OCI-LY7 (cell line): Measurements from ENCODE around the gene MSH3. TPM values are rescaled to one million over a fixed set of nuclear protein-coding genes. Genes with fewer than 3 reads are reported as not detected.
A peak's percentile ranks its signal among the peaks of the same experiment; 100 is the strongest.

Experiments
- BruUV-seq: library from RNA; stranded (reverse); fragments of 400-500 nt; replicated peaks from 2 replicates; lab custom pipeline; 2021; lab: Mats Ljungman, UMichigan
- CTCF ChIA-PET: fragments of 300-600 bp; sonication (Branson Sonifier 250); formaldehyde crosslinking; loops from one replicate; lab custom pipeline; 2022; ENCODE audit warnings: antibody characterized with exemption; ENCODE audit not compliant: unreplicated experiment; lab: Charles Lee
- POLR2A ChIA-PET: fragments of 300-600 bp; sonication (Branson Sonifier 250); formaldehyde crosslinking; loops from one replicate; lab custom pipeline; 2022; ENCODE audit warnings: antibody characterized with exemption; lab: Charles Lee
- DNase-seq: peaks from one replicate; pipeline ENCODE4 v3.0.0-alpha.2; 2015; ENCODE audit warnings: low spot score
- H2AFZ ChIP-seq: fragments of 200-600 bp; sonication (generic), shearing (Covaris generic); 2 replicates; pipeline ENCODE4 v1.6.1; 2014; ENCODE audit warnings: mild to moderate bottlenecking, antibody characterized with exemption, low read length, moderate library complexity
- H3K27ac ChIP-seq: fragments of 200-600 bp; sonication (generic); 2 replicates; pipeline ENCODE4 v1.5.1; 2014; ENCODE audit warnings: mixed run types, low read depth, mild to moderate bottlenecking, moderate library complexity, low read length, inconsistent platforms; ENCODE audit not compliant: poor library complexity, severe bottlenecking
- H3K36me3 ChIP-seq: fragments of 200-600 bp; sonication (generic); 2 replicates; pipeline ENCODE4 v1.6.1; 2014; ENCODE audit warnings: mild to moderate bottlenecking, antibody characterized with exemption, low read length, moderate library complexity, mixed read lengths; ENCODE audit not compliant: insufficient read depth
- H3K4me1 ChIP-seq: fragments of 200-600 bp; sonication (generic); 2 replicates; pipeline ENCODE4 v1.5.1; 2014; ENCODE audit warnings: mild to moderate bottlenecking, low read length; ENCODE audit not compliant: insufficient read depth, poor library complexity, severe bottlenecking
- H3K4me2 ChIP-seq: fragments of 200-600 bp; sonication (generic); 2 replicates; pipeline ENCODE4 v1.6.1; 2014; ENCODE audit warnings: mild to moderate bottlenecking, low read length
- H3K4me3 ChIP-seq: fragments of 200-600 bp; sonication (generic); 2 replicates; pipeline ENCODE4 v1.5.1; 2014; ENCODE audit warnings: mild to moderate bottlenecking, low read depth, low read length; ENCODE audit not compliant: poor library complexity, severe bottlenecking
- H3K79me2 ChIP-seq: fragments of 200-600 bp; sonication (generic); 2 replicates; pipeline ENCODE4 v1.6.1; 2016; ENCODE audit warnings: low read depth, mild to moderate bottlenecking, low read length, moderate library complexity, mixed read lengths; ENCODE audit not compliant: insufficient read depth
- H3K9me2 ChIP-seq: fragments of 200-600 bp; sonication (generic); 2 replicates; pipeline ENCODE4 v1.6.1; 2016; ENCODE audit warnings: mild to moderate bottlenecking, low read length, mixed read lengths; ENCODE audit not compliant: insufficient read depth
- H3K9me3 ChIP-seq: fragments of 200-600 bp; sonication (generic); 2 replicates; pipeline ENCODE4 v1.6.1; 2014; ENCODE audit warnings: mild to moderate bottlenecking, mixed run types, low read length, mixed read lengths
- H4K20me1 ChIP-seq: fragments of 200-600 bp; sonication (generic); 2 replicates; pipeline ENCODE4 v1.6.1; 2014; ENCODE audit warnings: mild to moderate bottlenecking, antibody characterized with exemption, low read length, moderate library complexity, mixed read lengths; ENCODE audit not compliant: insufficient read depth
- EZH2phosphoT487 ChIP-seq: fragments of 200-600 bp; sonication (generic); IDR thresholded peaks from 2 replicates; pipeline ENCODE4 v1.6.1; 2018; ENCODE audit warnings: low read depth, borderline replicate concordance, mild to moderate bottlenecking, mixed run types, antibody characterized with exemption, low read length, moderate library complexity, mixed read lengths
- intact Hi-C: fragments of 100-400 bp; cut with micrococcal nuclease; formaldehyde crosslinking; loops from one replicate; pipeline ENCODE4 v1.10.0; 2022; ENCODE audit not compliant: unreplicated experiment
- total RNA-seq, 2 experiments: library from RNA; depleted of rRNA in 1 of 2; stranded (reverse); fragments of >200 nt in 1 of 2; shearing (Covaris generic) in 1 of 2; gene quantifications; 2 replicates each; pipeline ENCODE4 v1.2.3, GENCODE V29; 2014 to 2022
- TF ChIP-seq, protein P1 (sequence below): fragments of 200-600 bp; sonication (generic); conservative IDR thresholded peaks from 2 replicates; pipeline ENCODE4 v1.5.1; 2014; ENCODE audit warnings: mild to moderate bottlenecking, antibody characterized with exemption, low read length, moderate library complexity, mixed read lengths

The MSH3 gene
- total RNA-seq, 2 experiments from 2014 or later = 15.4 to 28.3 TPM

DNA sequence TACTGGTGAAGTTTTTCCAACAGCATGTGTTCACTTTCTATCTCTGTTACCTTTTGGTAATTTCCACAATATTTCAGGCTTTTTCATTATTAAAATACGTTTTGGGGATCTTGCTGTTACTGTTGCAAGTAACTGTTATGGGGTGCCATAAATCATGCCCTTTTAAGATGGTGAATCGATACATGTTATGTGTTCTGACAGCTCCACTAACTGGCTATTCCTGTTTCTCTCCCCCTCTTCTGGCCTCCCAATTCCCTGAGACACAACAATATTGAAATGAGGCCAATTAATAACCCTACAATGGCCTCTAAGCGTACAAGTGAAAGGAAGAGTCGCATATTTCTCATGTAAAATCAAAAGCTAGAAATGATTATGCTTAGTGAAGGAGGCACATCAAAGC is 13.1 kb upstream of the MSH3 start:
- H3K36me3 ChIP-seq = peaks cover 82% of the 10 kb centered on the region
- no peak for DNase-seq
- peaks cover 25% of the 10 kb centered on the region for H3K79me2 ChIP-seq
- BruUV-seq = TSS peak; percentile 0
- TF ChIP-seq EZH2phosphoT487 = no peak
- TF ChIP-seq, protein P1, sequence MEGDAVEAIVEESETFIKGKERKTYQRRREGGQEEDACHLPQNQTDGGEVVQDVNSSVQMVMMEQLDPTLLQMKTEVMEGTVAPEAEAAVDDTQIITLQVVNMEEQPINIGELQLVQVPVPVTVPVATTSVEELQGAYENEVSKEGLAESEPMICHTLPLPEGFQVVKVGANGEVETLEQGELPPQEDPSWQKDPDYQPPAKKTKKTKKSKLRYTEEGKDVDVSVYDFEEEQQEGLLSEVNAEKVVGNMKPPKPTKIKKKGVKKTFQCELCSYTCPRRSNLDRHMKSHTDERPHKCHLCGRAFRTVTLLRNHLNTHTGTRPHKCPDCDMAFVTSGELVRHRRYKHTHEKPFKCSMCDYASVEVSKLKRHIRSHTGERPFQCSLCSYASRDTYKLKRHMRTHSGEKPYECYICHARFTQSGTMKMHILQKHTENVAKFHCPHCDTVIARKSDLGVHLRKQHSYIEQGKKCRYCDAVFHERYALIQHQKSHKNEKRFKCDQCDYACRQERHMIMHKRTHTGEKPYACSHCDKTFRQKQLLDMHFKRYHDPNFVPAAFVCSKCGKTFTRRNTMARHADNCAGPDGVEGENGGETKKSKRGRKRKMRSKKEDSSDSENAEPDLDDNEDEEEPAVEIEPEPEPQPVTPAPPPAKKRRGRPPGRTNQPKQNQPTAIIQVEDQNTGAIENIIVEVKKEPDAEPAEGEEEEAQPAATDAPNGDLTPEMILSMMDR = no peak
- ChIA-PET CTCF (no interaction called here), POLR2A (interaction anchor here (0.5 kb wide), 1 partner anchor 44 kb away, joined by 3 read pairs; no protein-coding TSS in a partner anchor)
- H4K20me1 ChIP-seq = no peaks in the 10 kb centered on the region
- no peak overlapping the region for H3K4me2 ChIP-seq
- no peak overlapping the region for H3K27ac ChIP-seq
- intact Hi-C loops = no loop called here
- H2AFZ ChIP-seq = no peak overlapping the region
- H3K4me3 ChIP-seq = no peak overlapping the region
- no peaks in the 10 kb centered on the region for H3K9me2 ChIP-seq
- H3K4me1 ChIP-seq = no peaks in the 10 kb centered on the region
- no peaks in the 10 kb centered on the region for H3K9me3 ChIP-seq

DNA sequence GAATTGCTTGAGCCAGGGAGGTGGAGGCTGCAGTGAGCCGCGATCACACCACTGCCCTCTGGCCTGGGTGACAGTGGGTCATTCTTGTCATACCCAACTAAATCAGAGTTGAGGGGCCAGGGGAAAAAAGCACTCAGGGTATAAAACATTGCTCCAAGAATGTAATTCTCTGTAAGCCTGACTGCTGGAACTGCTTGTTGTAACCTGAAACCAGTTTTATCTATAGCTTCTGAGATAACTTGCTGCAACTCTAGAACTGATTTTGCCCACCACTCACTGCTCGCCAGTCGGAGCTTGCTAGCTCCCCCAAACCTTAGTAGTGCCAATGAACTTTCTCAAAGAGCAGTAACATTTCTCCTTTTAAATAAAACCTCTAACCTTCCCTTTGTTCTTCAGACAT is 9.6 kb upstream of the MSH3 start:
- peaks cover 47% of the 10 kb centered on the region for H3K36me3 ChIP-seq
- DNase-seq = no peak
- no peaks in the 10 kb centered on the region for H4K20me1 ChIP-seq
- no peak overlapping the region for H2AFZ ChIP-seq
- POLR2A ChIA-PET = no interaction called here
- intact Hi-C loops = no loop called here
- no TSS peak for BruUV-seq
- H3K4me3 ChIP-seq = no peak overlapping the region
- H3K9me3 ChIP-seq = no peaks in the 10 kb centered on the region
- no peak overlapping the region for H3K4me2 ChIP-seq
- peaks cover 16% of the 10 kb centered on the region for H3K79me2 ChIP-seq
- no peaks in the 10 kb centered on the region for H3K4me1 ChIP-seq
- H3K27ac ChIP-seq = no peak overlapping the region
- CTCF ChIA-PET = no interaction called here
- no peaks in the 10 kb centered on the region for H3K9me2 ChIP-seq
- no peak for TF ChIP-seq EZH2phosphoT487
- TF ChIP-seq, protein P1 = no peak

DNA sequence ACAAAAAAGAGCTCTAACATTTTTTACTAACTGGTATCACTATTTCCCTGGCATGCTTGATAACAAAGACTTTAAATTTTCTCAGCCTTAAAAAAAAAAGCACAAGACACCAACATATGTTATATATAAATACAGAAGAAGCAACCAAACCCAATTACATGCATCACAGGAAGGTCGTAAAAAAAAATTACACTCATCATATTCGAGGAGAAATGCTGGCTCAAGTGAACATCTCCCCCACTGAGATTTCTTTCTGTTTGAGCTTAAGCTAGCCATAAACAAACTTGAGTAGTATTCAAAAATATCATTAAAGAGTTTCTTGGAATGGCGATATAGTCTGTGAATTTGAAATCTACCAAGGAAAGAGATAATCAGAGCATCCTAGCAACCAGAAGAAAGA is 7.5 kb upstream of the MSH3 start:
- BruUV-seq = no TSS peak
- no peak overlapping the region for H3K4me2 ChIP-seq

More for the DNA sequence above, 7.5 kb upstream of the MSH3 start:
- Histone ChIP-seq H3K9me3 (no peaks in the 10 kb centered on the region), H4K20me1 (no peaks in the 10 kb centered on the region), H3K4me3 (no peak overlapping the region), H3K36me3 (peaks cover 26% of the 10 kb centered on the region), H3K4me1 (no peaks in the 10 kb centered on the region), H3K9me2 (no peaks in the 10 kb centered on the region), H2AFZ (no peak overlapping the region), H3K79me2 (peaks cover 16% of the 10 kb centered on the region), H3K27ac (no peak overlapping the region)
- TF ChIP-seq EZH2phosphoT487 = no peak
- TF ChIP-seq, protein P1 = no peak
- no peak for DNase-seq
- ChIA-PET CTCF (no interaction called here), POLR2A (interaction anchor here (0.8 kb wide), 1 partner anchor 9 kb away, joined by 4 read pairs; no protein-coding TSS in a partner anchor)
- intact Hi-C loops = no loop called here
